ENCODE data around the gene ACSBG1. TPM values are rescaled to one million over a fixed set of nuclear protein-coding genes. Genes with fewer than 3 reads are reported as not detected.
A peak's percentile ranks its signal among the peaks of the same experiment; 100 is the strongest.

The ACSBG1 gene
- 0.57 TPM for polyA plus RNA-seq (2013, experiment 1 of 2)
- polyA plus RNA-seq (2013, experiment 2 of 2) = 0.93 TPM

GRCh38 chr15:78234515-78235040 is at the start of gene ACSBG1:
ACSBG1 (minus strand) TSS chr15:78234565; CDS start chr15:78234501, 64 bp downstream.
- Histone ChIP-seq H2AK5ac (ENCODE audit: low read depth, low read length) (peak within 1 kb of the TSS; percentile 46), H2BK5ac (ENCODE audit: low read length) (no peak within 1 kb of the TSS), H3K27me3 (ENCODE audit: control insufficient read depth in 3 of 3, insufficient read depth in 3 of 3, low read depth in 1 of 3, low read length in 3 of 3) (no peaks in the 10 kb centered on the region), H3K4me2 (ENCODE audit: insufficient read depth, low read length, poor library complexity, severe bottlenecking) (no peak within 1 kb of the TSS), H2BK12ac (ENCODE audit: low read length) (no peak within 1 kb of the TSS), H4K91ac (ENCODE audit: low read depth, low read length, poor library complexity) (no peak within 1 kb of the TSS), H3K9ac (ENCODE audit: low read depth, low read length, poor library complexity) (peak within 1 kb of the TSS; percentile 63), H3K79me1 (ENCODE audit: low read depth, low read length) (no peaks in the 10 kb centered on the region), H3K14ac (ENCODE audit: low read length) (no peak within 1 kb of the TSS), H2AFZ (ENCODE audit: low read length) (peak within 1 kb of the TSS; percentile 74), H3K4me3 (ENCODE audit: low read length in 2 of 2) (no peak within 1 kb of the TSS), H3K18ac (ENCODE audit: low read length) (peak within 1 kb of the TSS; percentile 44), H3K4ac (ENCODE audit: low read length) (no peak within 1 kb of the TSS), H3K9me3 (replicated peaks in 1 of 2; ENCODE audit: control insufficient read depth in 2 of 2, insufficient read depth in 1 of 2, low read depth in 1 of 2, low read length in 2 of 2) (no peaks in the 10 kb centered on the region), H3K36me3 (replicated peaks in 1 of 2; ENCODE audit: control insufficient read depth in 2 of 2, insufficient read depth in 2 of 2, low read length in 2 of 2) (no peaks in the 10 kb centered on the region), H3K23ac (ENCODE audit: low read depth, low read length, poor library complexity) (no peak within 1 kb of the TSS), H2BK120ac (ENCODE audit: low read depth, low read length) (peak within 1 kb of the TSS; percentile 11), H3K27ac (replicated peaks; ENCODE audit: low read length) (no peak within 1 kb of the TSS), H2BK15ac (ENCODE audit: low read length) (no peak within 1 kb of the TSS), H3K4me1 (ENCODE audit: control insufficient read depth in 2 of 2, insufficient read depth in 1 of 2, low read depth in 1 of 2, low read length in 2 of 2) (peaks cover 4 to 13% of the 10 kb centered on the region in 2 donors), H4K8ac (ENCODE audit: low read depth, low read length) (no peak within 1 kb of the TSS)
- no peak for DNase-seq (ENCODE audit: low spot score)
- no CpG with 5 or more reads among the region's 6 CpGs for WGBS, 2 donors (ENCODE audit: extremely low coverage in 2 of 2, insufficient read length in 2 of 2, insufficient replicate concordance in 1 of 2)

GRCh38 chr15:78282324-78282723 is 48.0 kb upstream of the ACSBG1 start:
- Histone ChIP-seq H3K18ac (ENCODE audit: low read length) (no peak overlapping the region), H3K9me3 (replicated peaks in 1 of 2; ENCODE audit: control insufficient read depth in 2 of 2, insufficient read depth in 1 of 2, low read depth in 1 of 2, low read length in 2 of 2) (no peaks in the 10 kb centered on the region), H3K4me2 (ENCODE audit: insufficient read depth, low read length, poor library complexity, severe bottlenecking) (no peak overlapping the region), H2BK15ac (ENCODE audit: low read length) (no peak overlapping the region), H2BK12ac (ENCODE audit: low read length) (no peak overlapping the region), H2AK5ac (ENCODE audit: low read depth, low read length) (no peak overlapping the region), H3K14ac (ENCODE audit: low read length) (no peak overlapping the region), H3K23ac (ENCODE audit: low read depth, low read length, poor library complexity) (no peak overlapping the region), H2BK120ac (ENCODE audit: low read depth, low read length) (no peak overlapping the region), H3K4me3 (ENCODE audit: low read length in 2 of 2) (no peak overlapping the region), H3K4ac (ENCODE audit: low read length) (no peak overlapping the region), H2AFZ (ENCODE audit: low read length) (no peak overlapping the region), H3K4me1 (ENCODE audit: control insufficient read depth in 2 of 2, insufficient read depth in 1 of 2, low read depth in 1 of 2, low read length in 2 of 2) (peaks cover 0 to 1% of the 10 kb centered on the region in 2 donors), H2BK5ac (ENCODE audit: low read length) (no peak overlapping the region), H3K27me3 (ENCODE audit: control insufficient read depth in 3 of 3, insufficient read depth in 3 of 3, low read depth in 1 of 3, low read length in 3 of 3) (no peaks in the 10 kb centered on the region), H4K91ac (ENCODE audit: low read depth, low read length, poor library complexity) (no peak overlapping the region), H3K79me1 (ENCODE audit: low read depth, low read length) (no peaks in the 10 kb centered on the region), H4K8ac (ENCODE audit: low read depth, low read length) (no peak overlapping the region), H3K36me3 (replicated peaks in 1 of 2; ENCODE audit: control insufficient read depth in 2 of 2, insufficient read depth in 2 of 2, low read length in 2 of 2) (peaks cover 8 to 72% of the 10 kb centered on the region in 2 donors), H3K27ac (replicated peaks; ENCODE audit: low read length) (no peak overlapping the region), H3K9ac (ENCODE audit: low read depth, low read length, poor library complexity) (no peak overlapping the region)
- no peak for DNase-seq (ENCODE audit: low spot score)
- no CpG with 5 or more reads among the region's 2 CpGs for WGBS, 2 donors (ENCODE audit: extremely low coverage in 2 of 2, insufficient read length in 2 of 2, insufficient replicate concordance in 1 of 2)

GRCh38 chr15:78280319-78281072 is 46.1 kb upstream of the ACSBG1 start:
- H3K23ac ChIP-seq (ENCODE audit: low read depth, low read length, poor library complexity) = no peak overlapping the region
- no peak overlapping the region for H4K91ac ChIP-seq (ENCODE audit: low read depth, low read length, poor library complexity)
- no peaks in the 10 kb centered on the region for H3K27me3 ChIP-seq (ENCODE audit: control insufficient read depth in 3 of 3, insufficient read depth in 3 of 3, low read depth in 1 of 3, low read length in 3 of 3)
- H3K4ac ChIP-seq (ENCODE audit: low read length) = no peak overlapping the region
- H2AFZ ChIP-seq (ENCODE audit: low read length) = no peak overlapping the region
- H2BK15ac ChIP-seq (ENCODE audit: low read length) = no peak overlapping the region
- DNase-seq (ENCODE audit: low spot score) = no peak
- H3K4me2 ChIP-seq (ENCODE audit: insufficient read depth, low read length, poor library complexity, severe bottlenecking) = no peak overlapping the region
- no peak overlapping the region for H3K4me3 ChIP-seq (ENCODE audit: low read length in 2 of 2)
- H3K18ac ChIP-seq (ENCODE audit: low read length) = no peak overlapping the region
- no peaks in the 10 kb centered on the region for H3K79me1 ChIP-seq (ENCODE audit: low read depth, low read length)
- no CpG with 5 or more reads among the region's 13 CpGs for WGBS, 2 donors (ENCODE audit: extremely low coverage in 2 of 2, insufficient read length in 2 of 2, insufficient replicate concordance in 1 of 2)
- no peak overlapping the region for H2BK12ac ChIP-seq (ENCODE audit: low read length)
- no peak overlapping the region for H3K9ac ChIP-seq (ENCODE audit: low read depth, low read length, poor library complexity)
- no peak overlapping the region for H2BK120ac ChIP-seq (ENCODE audit: low read depth, low read length)
- H3K4me1 ChIP-seq (ENCODE audit: control insufficient read depth in 2 of 2, insufficient read depth in 1 of 2, low read depth in 1 of 2, low read length in 2 of 2) = peaks cover 0 to 1% of the 10 kb centered on the region in 2 donors
- H2AK5ac ChIP-seq (ENCODE audit: low read depth, low read length) = no peak overlapping the region
- H4K8ac ChIP-seq (ENCODE audit: low read depth, low read length) = no peak overlapping the region
- no peak overlapping the region for H2BK5ac ChIP-seq (ENCODE audit: low read length)
- no peak overlapping the region for H3K14ac ChIP-seq (ENCODE audit: low read length)
- no peaks in the 10 kb centered on the region for H3K9me3 ChIP-seq (replicated peaks in 1 of 2; ENCODE audit: control insufficient read depth in 2 of 2, insufficient read depth in 1 of 2, low read depth in 1 of 2, low read length in 2 of 2)
- peaks cover 5 to 53% of the 10 kb centered on the region in 2 donors for H3K36me3 ChIP-seq (replicated peaks in 1 of 2; ENCODE audit: control insufficient read depth in 2 of 2, insufficient read depth in 2 of 2, low read length in 2 of 2)
- H3K27ac ChIP-seq (replicated peaks; ENCODE audit: low read length) = no peak overlapping the region

Data from neuronal stem cell (in vitro differentiated cells).